PC-9 (cell line): ENCODE measurements around the gene TMTC4.

Experiments used
- EZH2 ChIP-seq: fragments of 200-600 bp; sonication (generic); IDR thresholded peaks from 2 replicates; pipeline ENCODE4 v1.8.0; 2017; ENCODE audit warnings: antibody characterized with exemption, low read depth
- TF ChIP-seq, protein P1 (sequence below): fragments of 200-600 bp; sonication (generic); conservative IDR thresholded peaks from 2 replicates; pipeline ENCODE4 v1.6.1; 2017; ENCODE audit warnings: mixed run types, antibody characterized with exemption, mild to moderate bottlenecking, moderate library complexity

DNA sequence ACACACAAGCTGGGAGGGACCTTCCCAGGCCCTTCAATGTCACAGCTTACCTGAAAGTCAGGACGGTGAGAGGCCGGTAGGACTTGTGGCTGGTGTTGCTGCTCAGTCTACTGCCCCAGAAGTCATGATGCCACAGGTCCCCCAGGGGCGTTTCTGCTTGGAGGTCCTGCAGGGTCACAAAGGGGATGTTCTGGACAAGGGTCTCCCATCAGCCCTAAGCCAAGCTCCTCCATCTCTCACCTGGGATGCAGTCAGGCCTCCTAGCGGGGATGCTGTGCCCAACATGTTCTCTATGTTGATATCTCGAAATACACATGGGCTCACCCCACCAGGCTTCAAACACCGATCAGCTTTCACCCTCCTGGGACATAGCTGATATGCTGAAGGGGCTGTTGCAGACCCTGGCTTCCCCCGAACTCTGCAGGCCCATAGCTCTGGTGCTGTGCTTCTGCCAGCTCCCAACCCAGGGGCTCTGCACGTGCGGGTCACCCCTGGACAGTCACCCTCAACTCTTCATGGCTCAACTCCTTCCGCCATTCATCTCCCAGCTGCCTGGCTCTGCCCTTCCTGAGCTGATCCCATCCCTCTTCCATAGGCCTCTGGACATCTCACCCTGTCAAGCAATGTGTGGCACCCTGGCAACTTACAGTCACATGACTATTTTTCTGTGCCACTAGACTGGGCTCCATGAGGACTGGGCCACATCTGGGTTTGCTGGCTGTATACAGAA is 10.3 kb downstream of the TMTC4 start:
- TF ChIP-seq, protein P1, sequence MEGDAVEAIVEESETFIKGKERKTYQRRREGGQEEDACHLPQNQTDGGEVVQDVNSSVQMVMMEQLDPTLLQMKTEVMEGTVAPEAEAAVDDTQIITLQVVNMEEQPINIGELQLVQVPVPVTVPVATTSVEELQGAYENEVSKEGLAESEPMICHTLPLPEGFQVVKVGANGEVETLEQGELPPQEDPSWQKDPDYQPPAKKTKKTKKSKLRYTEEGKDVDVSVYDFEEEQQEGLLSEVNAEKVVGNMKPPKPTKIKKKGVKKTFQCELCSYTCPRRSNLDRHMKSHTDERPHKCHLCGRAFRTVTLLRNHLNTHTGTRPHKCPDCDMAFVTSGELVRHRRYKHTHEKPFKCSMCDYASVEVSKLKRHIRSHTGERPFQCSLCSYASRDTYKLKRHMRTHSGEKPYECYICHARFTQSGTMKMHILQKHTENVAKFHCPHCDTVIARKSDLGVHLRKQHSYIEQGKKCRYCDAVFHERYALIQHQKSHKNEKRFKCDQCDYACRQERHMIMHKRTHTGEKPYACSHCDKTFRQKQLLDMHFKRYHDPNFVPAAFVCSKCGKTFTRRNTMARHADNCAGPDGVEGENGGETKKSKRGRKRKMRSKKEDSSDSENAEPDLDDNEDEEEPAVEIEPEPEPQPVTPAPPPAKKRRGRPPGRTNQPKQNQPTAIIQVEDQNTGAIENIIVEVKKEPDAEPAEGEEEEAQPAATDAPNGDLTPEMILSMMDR, result no peak
- no peak for TF ChIP-seq EZH2
